HG03103 (cell line): ENCODE measurements around the gene HAPLN2.
"Not testable (repeated sequence)": the region's sequence is repeated elsewhere in the genome, so short reads cannot be mapped to it uniquely, and the experiment has no call there.

ENCODE experiments used
- ATAC-seq: cut with Tn5 transposase; IDR thresholded peaks from one replicate; pipeline ENCODE4 v1.9.1; 2021; ENCODE audit warnings: low read depth; ENCODE audit not compliant: unreplicated experiment

Gene HAPLN2

DNA sequence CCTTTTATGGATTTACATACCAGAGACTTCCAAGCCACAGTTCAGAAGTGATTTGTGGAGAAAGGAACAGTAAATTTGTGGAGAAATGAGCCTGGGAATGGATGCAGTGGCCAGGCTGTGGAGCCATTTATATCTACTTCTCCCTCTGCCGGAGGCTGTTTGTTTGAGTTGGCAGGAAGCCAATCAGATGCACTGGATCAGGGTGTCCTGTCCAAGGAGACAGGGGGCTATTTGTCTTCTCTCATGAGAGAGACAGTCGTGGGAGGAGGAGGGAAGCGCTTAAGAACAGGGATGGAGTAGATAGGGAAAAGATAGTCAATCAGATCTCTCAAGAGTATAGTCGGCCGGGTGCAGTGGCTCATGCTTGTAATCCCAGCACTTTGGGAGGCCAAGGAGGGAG, 2.8 kb upstream of the HAPLN2 start:
- ATAC-seq, result no peak

DNA sequence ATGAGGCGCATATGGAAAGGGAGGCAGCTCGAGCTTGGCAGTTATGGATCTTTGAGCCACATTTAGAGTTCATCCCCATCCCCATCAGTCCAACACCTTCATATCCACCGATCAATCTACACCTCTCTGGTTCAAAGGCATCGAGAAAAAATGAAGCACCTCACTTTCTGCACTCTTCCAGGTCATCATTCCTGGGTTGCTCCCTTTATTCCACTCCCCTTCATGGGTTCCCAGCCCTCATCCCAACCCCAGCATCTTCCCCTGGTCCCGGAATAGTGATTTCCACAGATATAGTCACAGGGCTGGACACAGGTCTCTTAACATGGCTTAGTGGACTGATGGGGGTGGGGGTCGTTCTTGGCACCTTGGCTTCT, 354 bp downstream of the HAPLN2 start:
- ATAC-seq, result no peak

DNA sequence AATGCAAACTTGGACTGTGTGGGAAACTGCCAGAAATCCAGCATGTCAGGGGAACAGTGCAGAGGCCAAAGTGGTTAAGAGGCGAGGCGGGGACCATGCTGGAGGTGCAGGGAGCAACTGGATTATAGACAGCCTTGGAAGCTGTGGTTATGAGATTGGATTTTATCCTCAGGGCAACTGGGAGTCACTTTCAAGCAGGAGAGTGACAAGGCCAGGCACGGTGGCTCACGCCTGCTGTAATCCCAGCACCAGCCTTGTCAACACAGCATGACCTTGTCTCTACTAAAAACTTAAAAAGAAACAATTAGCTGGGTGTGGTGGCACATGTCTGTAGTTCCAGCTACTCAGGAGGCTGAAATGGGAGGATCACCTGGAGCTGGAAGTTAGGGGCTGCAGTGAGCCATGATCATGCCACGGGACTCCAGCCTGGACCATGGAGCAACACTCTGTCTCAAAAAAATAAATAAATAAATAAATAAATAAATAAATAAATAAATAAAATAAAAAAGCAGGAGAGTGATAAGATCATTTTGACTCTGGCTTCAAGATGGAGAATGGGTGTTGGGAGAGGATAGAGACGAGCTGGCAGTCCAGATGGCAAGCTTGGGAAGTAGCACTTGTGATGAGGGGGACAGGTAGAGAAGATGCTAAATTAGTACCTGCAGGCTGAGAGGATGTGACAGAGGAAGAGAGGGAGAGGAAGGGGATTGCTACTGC, 3.5 kb downstream of the HAPLN2 start:
- no peak for ATAC-seq

DNA sequence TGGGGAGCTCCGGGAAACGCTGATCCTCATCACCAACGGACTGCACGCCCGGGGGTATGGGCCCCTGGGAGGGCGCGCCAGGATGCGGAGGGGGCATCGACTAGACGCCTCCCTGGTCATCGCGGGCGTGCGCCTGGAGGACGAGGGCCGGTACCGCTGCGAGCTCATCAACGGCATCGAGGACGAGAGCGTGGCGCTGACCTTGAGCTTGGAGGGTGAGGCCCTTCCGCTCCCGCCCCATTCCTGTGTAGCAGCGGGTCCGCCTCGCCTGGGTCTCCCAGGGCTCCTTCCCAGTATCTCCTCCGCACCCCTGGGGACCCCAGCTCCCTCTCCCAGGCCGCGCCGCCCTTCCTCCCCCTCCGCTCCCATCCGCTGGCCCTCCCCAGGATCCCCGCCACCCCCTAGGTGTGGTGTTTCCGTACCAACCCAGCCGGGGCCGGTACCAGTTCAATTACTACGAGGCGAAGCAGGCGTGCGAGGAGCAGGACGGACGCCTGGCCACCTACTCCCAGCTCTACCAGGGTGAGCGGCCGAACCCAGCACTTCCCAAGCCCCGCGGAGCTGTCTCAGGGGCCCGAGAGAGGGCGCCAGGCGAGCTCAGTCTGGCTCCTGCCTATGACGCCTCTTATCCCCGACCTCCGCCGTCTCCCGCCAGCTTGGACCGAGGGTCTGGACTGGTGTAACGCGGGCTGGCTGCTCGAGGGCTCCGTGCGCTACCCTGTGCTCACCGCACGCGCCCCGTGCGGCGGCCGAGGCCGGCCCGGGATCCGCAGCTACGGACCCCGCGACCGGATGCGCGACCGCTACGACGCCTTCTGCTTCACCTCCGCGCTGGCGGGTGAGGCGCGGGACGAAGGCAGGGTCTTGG, 5.0 kb downstream of the HAPLN2 start:
- no peak for ATAC-seq

DNA sequence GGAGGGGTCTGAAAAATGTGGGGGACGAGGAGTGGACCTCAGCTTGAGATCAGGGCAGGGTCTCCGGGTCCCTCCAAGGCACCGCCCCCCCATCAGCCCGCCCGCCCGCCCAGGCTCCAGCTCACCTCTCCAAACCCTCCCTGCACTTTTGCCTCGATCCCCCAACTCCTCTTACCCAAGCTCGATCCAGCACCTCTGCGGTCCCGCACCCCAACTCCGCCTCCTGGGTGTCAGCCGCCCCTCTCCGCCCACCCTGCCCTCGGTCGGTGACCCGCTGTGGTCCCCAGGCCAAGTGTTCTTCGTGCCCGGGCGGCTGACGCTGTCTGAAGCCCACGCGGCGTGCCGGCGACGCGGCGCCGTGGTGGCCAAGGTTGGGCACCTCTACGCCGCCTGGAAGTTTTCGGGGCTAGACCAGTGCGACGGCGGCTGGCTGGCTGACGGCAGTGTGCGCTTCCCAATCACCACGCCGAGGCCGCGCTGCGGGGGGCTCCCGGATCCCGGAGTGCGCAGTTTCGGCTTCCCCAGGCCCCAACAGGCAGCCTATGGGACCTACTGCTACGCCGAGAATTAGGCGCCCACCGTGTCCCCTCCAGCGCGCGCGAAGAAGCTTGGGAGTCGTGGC, 5.7 kb downstream of the HAPLN2 start:
- no peak for ATAC-seq

DNA sequence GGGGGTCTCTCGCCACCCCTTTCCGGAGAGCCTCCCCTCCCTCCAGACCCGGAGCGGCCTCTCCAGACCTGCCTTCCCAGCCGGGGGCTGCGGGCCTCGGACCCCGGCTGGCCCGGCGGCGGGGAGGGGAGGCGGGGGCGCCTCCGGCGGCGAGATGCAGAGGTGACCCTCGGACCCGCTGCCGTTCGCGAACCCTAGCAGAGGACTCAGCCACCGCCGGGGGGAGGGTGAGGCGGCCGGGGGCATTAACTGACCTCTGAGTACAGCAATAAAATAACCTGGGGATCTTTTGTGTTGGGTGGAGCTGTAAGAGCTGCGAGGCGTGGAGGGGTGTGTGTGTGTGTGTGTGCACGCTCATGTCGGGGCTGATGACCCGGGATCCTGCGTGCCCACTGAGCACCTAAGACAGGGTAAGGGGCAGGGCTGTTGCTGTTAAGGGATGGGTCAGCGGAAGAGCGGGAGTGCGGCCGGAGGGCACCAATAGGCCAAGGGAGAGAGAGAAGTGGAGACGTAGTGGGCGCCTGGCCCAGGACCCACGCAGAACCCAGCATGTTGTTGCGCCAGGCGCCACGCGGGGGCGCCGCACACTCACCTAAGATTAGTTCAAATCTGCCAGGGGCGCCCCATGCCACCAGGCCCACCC, 6.3 kb downstream of the HAPLN2 start:
- ATAC-seq, result no peak

DNA sequence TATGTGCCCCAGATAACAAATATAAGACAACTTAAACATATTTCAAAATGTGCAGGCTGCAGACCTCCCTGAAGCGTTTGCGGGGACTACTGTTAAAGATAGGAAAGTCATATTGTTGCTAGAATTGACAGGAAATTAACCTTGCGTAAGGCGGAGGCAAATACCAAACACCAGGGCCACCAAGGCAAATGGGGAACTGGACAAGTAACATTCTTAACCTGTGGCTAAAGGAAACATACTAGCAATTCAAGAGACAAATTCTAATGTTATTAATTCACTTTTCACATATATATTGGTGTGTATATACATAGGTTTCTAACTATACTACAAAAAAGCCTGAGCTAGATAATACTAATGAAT, 6.8 kb downstream of the HAPLN2 start:
- no peak for ATAC-seq

DNA sequence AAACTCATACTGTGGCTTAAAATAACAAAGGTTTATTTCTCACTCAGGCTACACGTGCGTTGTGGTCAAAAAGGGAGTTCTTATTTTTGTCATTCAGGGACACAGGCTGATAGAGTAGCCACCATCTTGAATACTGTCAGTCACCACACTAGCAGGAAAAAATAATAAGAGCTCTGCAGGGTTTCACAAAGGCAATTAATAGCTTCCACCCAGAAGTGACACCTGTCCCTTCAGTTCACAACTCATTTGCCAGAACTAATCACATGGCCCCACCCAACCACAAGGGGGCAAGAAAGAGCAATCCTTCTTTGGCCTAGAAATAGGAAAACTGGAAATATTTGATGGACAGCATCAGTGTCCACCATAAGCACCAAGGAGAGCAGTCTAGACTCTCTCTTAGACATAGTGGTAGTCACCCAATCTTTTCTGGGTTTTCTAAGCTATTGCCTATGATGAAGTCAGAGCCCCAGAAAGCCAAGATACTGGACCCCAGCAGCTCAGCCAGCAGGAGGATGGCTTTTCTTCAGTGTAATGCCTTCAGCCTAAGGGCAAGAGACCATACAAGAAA, 8.2 kb downstream of the HAPLN2 start:
- no peak for ATAC-seq

DNA sequence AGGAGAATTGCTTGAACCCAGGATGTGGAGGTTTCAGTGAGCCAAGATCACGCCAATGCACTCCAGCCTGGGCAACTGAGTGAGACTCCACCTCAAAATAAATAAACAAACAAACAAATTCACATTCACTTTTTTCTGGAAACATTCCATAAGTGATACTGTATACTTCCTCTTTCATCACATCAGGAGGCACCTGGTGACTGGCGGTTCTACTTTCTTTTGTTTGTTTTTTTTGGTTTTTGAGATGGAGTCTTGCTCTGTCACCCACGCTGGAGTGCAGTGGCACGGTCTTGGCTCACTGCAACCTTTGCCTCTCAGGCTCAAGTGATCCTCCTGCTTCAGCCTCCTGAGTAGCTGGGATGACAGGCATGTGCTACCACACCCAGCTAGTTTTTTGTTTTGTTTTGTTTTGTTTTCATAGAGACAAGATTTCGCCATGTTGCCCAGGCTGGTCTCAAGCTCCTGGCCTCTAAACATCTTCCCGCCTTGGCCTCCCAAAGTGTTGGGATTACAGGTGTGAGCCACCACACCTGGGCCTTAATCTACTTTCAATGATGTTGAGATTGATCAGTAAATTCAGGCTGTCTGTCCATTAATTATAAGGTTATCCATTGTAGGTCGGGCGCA, 10.7 kb downstream of the HAPLN2 start:
- ATAC-seq, result no peak

DNA sequence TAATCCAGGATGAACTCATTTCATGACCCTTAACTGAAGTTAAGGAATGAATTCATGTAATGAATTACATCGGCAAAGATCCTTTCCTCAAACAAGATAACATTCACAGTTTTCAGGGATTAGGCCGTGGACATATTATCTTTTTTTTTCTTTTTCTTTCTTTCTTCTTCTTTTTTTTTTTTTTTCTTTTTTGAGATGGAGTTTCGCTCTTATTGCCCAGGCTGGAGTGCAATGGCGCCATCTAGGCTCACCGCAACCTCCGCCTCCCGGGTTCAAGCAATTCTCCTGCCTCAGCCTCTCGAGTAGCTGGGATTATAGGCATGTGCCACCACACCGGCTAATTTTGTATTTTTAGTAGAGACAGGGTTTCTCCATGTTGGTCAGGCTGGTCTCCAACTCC, 11.9 kb downstream of the HAPLN2 start:
- not testable (repeated sequence) for ATAC-seq

DNA sequence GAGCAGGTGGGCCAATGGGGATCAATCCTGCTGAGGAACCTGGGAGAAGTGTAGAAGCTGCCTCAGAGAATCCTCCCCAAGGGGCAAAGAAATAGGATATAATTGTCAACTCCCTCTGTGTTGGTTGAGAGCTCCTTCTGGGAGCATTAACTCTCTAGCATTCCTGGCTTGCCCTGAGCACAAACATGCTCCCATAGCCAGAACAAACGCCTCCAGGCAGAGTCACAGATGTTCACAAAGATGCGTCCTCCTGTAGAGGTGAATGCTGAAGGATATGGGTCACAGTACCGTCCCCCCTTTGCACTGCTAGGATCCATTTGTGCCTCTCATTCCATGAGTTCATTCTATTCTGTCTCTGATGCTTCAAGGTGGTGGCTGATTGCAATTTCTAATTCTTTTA, 13.1 kb downstream of the HAPLN2 start:
- no peak for ATAC-seq

DNA sequence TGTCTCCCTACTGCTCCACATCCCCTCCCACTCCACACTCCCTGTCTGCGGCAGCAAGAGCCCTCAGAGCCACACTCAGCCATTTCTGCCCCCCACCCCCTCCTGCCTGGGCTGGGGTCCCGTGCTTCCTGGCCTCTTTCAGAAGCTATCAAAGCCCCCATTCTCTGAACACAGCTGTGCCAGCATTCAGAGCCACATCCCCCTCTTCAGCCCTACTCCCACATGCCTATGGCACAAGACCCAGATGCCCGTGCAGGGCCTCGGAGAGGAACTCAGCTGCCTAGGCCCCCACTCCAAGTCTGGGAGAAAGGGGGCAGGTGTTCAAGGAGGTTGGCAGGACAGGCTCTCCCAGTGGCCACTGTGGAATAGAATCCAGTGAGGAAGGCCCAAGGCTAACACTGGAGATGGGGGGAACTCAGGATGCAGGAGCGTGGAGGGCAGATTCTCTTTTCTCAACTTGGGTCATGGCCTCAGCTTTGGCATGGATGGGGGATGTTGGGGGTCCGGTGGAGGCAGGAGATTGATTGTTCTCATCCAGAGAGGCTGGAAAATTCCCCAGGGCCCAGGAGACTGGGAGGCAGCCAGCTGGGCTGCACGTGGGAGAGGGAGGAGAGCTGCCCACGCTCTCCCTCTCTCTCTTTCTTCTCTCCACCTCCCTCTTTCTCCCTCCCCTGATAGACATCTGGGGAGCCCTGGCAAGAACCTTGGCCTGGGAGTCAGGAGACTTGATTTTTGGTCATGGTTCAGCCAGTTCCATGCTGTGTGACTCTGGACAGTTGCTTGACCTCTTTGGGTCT, 19.2 kb downstream of the HAPLN2 start:
- no peak for ATAC-seq

DNA sequence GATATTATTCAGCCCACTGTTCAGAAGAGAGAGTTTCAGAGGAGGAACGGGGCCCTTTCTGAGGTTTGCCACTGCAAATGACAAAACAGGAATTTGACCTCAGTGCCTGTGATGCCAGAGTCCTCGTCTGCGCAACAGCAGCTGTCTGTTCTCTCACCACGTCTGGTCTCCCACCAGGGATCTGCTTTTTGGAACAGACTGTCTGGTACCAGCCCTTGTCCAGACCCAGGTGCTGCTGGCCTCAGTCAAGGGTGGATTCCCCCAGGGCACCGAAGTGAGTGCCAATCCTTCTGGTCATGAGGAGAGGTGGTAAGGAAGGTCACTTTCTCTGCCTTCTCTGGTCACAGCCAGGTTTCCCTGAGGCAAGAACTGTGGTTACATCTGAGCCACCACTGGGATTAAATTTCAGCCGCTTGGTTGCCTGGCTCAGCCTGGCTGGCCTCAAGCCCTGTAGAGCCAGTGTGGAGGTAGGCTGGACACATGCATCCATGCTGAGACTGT, 20.4 kb downstream of the HAPLN2 start:
- no peak for ATAC-seq

DNA sequence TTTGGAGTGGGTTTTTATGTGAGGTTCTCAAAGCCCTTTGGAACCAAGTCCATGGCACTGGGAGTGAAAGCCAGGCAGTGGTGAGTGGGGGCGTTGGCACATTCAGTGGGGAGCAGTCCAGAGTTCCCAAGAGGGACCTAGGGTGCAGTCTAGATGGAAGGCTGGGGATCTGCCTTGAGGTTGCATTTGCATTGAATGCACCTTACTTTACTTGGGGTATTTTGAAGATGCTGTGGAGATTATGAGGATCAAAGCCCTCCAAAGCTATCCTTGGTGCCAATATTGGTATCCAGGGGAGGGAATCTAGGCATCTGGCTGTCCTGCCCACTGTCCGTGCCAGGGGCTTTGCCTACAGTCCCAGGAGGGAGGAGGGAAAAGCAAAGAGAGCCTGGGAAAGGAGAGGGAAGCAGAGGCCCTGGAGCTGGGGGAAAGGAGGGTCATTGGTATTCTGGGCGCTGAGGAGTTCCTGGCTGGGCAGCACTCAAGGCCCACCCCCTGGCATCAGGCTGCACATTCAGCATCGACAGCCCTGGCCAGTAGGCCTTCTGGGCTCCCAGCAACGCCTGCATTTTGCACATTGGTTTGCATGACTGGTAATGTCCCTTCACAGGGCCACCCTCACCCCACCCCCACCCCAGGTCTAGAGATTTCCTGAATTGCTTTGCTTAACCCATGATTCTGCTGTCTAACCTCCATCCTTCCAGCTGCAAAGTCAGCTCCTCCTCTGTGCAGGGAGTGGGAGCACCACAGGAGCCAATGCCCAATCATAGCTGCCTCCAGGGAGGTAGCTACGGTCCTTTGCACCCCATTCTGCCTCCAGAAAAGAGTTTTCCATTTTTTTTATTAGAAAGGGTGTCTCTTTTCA, 21.9 kb downstream of the HAPLN2 start:
- no peak for ATAC-seq

DNA sequence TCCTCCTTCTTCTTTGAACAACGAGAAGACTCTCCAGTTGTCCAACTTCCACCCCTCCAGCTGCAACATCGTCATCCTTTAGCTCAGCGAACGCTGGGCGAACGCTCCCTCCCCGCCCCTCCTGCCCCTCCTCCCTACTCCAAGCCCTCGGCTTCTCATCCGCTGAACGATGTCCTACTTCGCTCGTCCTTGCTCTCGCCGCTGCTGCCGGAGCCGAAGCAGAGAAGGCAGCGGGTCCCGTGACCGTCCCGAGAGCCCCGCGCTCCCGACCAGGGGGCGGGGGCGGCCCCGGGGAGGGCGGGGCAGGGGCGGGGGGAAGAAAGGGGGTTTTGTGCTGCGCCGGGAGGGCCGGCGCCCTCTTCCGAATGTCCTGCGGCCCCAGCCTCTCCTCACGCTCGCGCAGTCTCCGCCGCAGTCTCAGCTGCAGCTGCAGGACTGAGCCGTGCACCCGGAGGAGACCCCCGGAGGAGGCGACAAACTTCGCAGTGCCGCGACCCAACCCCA, 22.6 kb downstream of the HAPLN2 start, which contains the start of gene BCAN:
TSS of gene BCAN (plus strand) at position 357 of the 504 bp plus-strand sequence. CDS start 3,938 bp downstream, outside the sequence.
- ATAC-seq, result no peak

DNA sequence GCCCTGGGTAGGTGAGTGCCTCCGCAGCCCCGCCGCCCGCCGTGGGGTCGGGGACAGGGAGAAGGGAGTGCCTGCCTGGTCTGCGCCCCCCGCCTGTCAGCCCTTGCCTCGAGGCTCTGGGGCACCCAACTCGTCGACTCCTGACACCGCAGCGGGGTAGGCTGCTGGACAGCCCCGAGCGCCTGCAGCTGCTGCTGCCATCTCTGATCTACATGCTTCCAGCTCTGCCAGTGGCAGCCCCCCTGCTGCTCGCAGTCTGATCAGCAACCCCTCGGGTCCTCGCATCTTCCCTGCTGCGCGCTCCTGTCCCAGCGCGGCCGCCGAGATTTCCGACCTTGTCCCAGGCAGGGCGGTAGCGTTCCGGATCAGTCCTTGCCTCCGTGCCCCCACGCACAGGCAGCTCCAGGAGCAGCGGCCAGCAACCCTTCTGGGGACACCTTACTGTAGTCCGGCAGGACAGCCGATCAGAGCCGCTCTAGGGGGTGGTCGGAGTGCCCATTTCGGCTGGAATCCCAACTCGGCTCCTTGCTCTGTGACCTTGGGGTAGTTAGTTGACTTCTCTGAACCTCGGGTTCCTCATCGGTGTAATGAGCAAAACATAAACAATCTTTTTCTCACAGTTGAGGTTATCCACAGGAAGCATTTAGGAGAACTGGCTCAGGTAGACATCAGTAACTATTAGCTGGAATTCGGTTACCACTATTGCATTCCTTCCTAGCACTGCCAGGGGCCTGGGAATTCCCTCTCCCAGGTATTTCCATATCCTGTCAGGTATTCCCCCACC, 23.2 kb downstream of the HAPLN2 start:
- no peak for ATAC-seq

DNA sequence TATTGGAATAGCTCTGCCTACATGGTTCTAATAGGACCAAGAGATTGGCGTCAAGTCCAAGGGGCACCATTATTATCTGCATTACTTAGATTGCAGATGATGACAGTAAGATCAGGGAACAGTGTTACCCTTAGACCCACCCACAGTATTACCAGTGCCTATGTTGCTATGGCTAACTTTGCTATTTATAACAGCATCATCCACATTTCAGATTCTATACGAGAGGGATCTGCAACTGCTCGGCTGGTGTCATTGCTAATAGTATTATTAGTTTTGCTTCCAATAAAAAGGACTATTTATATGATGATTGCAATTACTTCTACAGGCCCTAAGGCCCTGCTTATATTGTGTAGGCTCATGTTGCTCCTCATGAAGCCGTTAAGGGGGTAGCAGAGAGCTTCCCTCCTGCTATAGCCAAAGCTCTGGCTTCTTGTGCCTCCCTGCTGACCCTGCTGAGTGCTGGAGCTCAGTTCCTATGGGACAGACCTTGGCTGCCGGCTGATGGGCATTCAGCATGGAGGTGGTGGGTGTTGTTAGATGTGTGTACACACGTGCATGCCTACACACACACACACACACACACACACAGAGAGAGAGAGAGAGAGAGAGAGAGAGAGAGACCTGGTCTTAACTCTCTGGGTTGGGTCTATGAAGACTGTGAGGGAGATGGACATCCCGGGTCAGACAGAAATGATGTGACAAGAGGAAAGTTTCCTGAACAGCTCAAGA, 24.0 kb downstream of the HAPLN2 start:
- no peak for ATAC-seq
